ENCODE measurements around the gene RPS26. TPM values are rescaled to one million over a fixed set of nuclear protein-coding genes. Genes with fewer than 3 reads are reported as not detected.

The RPS26 gene
- total and polyA plus RNA-seq, 2 of the 13 experiments (the other 11 are each of a cell fraction or from before 2014, with no cell fraction given) = 150 to 421 TPM

DNA sequence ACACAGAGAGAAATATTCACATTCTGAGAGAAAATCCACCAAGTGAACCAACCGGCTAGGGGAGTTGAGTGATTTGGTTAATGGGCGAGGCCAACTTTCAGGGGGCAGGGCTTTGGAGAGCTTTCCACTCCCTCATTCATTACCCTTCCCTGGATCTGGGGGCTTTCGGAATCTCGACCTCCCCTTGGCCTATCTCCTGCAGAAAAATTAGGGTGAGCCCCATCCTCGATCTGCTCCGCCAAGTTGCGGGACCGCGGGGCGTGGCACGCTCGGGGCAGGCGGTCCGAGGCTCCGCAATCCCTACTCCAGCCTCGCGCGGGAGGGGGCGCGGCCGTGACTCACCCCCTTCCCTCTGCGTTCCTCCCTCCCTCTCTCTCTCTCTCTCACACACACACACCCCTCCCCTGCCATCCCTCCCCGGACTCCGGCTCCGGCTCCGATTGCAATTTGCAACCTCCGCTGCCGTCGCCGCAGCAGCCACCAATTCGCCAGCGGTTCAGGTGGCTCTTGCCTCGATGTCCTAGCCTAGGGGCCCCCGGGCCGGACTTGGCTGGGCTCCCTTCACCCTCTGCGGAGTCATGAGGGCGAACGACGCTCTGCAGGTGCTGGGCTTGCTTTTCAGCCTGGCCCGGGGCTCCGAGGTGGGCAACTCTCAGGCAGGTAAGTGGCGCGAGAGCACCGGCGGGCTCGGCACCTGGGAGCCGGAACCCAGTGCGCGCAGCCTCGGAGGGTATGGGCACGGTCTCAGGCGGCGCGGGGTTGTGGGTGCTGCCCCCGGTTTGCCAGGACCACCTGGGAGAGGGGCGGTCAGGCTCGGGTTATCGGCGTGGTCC, 38.2 kb downstream of the RPS26 start, which contains the start of gene ERBB3 (continued):
- TF ChIP-seq ZNF672 (CRISPR knock-in tag; IDR thresholded peaks at IDR 0.05) (no peak), PPARG (CRISPR knock-in tag; conservative IDR thresholded peaks at IDR 0.05) (no peak), ZHX1 (CRISPR knock-in tag; IDR thresholded peaks at IDR 0.05; ENCODE audit: low read depth) (no peak), ZNF530 (CRISPR knock-in tag; IDR thresholded peaks at IDR 0.05; ENCODE audit: low read depth) (no peak), TRAFD1 (CRISPR knock-in tag; IDR thresholded peaks at IDR 0.05; ENCODE audit: borderline replicate concordance) (no peak), AKNA (CRISPR knock-in tag; IDR thresholded peaks at IDR 0.05; ENCODE audit: borderline replicate concordance) (no peak), ATM (IDR thresholded peaks at IDR 0.05; ENCODE audit: borderline replicate concordance) (no peak), ZNF687 (CRISPR knock-in tag; IDR thresholded peaks at IDR 0.05) (peak; percentile 83), KDM6A (CRISPR knock-in tag; IDR thresholded peaks at IDR 0.05; ENCODE audit: low read depth) (no peak), POLR2A (IDR thresholded peaks at IDR 0.05; ENCODE audit: insufficient read depth in 1 of 2, low read depth in 2 of 2, low read length in 2 of 2) (peak in 1 of 2 experiments; percentile 82), SALL2 (CRISPR knock-in tag; IDR thresholded peaks at IDR 0.05) (peak; percentile 72), ZNF841 (CRISPR knock-in tag; IDR thresholded peaks at IDR 0.05; ENCODE audit: borderline replicate concordance) (no peak)
- TF ChIP-seq, protein P1, sequence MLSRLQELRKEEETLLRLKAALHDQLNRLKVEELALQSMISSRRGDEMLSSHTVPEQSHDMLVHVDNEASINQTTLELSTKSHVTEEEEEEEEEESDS (CRISPR knock-in tag; IDR thresholded peaks at IDR 0.05; ENCODE audit: borderline replicate concordance) = no peak
- TF ChIP-seq, protein P2, sequence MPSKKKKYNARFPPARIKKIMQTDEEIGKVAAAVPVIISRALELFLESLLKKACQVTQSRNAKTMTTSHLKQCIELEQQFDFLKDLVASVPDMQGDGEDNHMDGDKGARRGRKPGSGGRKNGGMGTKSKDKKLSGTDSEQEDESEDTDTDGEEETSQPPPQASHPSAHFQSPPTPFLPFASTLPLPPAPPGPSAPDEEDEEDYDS (CRISPR knock-in tag; IDR thresholded peaks at IDR 0.05) = peak; percentile 70
